Measurements from ENCODE around the gene ISLR.

DNA sequence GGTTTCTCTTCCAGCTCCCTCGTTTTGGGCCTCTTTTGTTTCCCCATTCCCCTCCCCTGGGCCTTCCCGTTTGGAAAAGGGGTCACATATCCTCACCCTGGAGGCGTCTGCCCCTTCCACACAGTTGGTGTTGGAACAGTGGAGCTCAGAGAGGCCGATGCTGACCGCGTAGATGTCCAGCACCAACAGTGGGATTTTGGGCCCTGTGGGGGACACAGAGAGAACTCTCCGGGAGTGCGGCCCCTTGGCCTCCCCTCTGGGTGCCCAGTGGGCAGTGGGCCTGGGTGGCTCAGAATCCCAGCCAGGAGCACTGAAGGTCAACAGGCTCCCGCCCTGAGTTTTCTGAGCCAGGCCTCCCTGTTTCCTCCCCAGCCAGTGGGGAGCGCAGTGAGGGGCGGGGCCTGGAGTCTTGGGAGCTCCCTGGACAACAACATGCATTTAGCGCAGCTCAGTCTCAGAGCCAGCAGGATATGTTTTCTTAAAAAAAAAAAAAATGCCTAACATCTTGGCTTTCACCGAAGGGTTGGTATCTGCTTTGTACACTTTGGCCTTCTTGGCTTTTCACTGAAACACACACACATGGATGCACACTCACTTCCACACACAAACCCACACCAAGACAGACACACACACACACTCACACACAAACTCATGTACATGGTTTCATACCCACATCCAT lies 670 bp upstream of the ISLR start:
- TF ChIP-seq, protein P1, sequence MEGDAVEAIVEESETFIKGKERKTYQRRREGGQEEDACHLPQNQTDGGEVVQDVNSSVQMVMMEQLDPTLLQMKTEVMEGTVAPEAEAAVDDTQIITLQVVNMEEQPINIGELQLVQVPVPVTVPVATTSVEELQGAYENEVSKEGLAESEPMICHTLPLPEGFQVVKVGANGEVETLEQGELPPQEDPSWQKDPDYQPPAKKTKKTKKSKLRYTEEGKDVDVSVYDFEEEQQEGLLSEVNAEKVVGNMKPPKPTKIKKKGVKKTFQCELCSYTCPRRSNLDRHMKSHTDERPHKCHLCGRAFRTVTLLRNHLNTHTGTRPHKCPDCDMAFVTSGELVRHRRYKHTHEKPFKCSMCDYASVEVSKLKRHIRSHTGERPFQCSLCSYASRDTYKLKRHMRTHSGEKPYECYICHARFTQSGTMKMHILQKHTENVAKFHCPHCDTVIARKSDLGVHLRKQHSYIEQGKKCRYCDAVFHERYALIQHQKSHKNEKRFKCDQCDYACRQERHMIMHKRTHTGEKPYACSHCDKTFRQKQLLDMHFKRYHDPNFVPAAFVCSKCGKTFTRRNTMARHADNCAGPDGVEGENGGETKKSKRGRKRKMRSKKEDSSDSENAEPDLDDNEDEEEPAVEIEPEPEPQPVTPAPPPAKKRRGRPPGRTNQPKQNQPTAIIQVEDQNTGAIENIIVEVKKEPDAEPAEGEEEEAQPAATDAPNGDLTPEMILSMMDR (IDR thresholded peaks at IDR 0.05; ENCODE audit: insufficient read depth, low read length) = no peak
- TF ChIP-seq POLR2AphosphoS5 (IDR thresholded peaks at IDR 0.05; ENCODE audit: low read depth) (no peak), GABPA (IDR thresholded peaks at IDR 0.05; ENCODE audit: low read depth) (no peak)
- TF ChIP-seq, protein P2, sequence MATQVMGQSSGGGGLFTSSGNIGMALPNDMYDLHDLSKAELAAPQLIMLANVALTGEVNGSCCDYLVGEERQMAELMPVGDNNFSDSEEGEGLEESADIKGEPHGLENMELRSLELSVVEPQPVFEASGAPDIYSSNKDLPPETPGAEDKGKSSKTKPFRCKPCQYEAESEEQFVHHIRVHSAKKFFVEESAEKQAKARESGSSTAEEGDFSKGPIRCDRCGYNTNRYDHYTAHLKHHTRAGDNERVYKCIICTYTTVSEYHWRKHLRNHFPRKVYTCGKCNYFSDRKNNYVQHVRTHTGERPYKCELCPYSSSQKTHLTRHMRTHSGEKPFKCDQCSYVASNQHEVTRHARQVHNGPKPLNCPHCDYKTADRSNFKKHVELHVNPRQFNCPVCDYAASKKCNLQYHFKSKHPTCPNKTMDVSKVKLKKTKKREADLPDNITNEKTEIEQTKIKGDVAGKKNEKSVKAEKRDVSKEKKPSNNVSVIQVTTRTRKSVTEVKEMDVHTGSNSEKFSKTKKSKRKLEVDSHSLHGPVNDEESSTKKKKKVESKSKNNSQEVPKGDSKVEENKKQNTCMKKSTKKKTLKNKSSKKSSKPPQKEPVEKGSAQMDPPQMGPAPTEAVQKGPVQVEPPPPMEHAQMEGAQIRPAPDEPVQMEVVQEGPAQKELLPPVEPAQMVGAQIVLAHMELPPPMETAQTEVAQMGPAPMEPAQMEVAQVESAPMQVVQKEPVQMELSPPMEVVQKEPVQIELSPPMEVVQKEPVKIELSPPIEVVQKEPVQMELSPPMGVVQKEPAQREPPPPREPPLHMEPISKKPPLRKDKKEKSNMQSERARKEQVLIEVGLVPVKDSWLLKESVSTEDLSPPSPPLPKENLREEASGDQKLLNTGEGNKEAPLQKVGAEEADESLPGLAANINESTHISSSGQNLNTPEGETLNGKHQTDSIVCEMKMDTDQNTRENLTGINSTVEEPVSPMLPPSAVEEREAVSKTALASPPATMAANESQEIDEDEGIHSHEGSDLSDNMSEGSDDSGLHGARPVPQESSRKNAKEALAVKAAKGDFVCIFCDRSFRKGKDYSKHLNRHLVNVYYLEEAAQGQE (IDR thresholded peaks at IDR 0.05; ENCODE audit: insufficient replicate concordance, low read depth) = no peak

All from HL-60 (cell line).